GM19043 (cell line): ENCODE results near the gene JAG2.

Experiments used
- ATAC-seq: cut with Tn5 transposase; IDR thresholded peaks from one replicate; pipeline ENCODE4 v1.9.1; 2021; ENCODE audit warnings: low read depth; ENCODE audit not compliant: unreplicated experiment

JAG2 gene

DNA sequence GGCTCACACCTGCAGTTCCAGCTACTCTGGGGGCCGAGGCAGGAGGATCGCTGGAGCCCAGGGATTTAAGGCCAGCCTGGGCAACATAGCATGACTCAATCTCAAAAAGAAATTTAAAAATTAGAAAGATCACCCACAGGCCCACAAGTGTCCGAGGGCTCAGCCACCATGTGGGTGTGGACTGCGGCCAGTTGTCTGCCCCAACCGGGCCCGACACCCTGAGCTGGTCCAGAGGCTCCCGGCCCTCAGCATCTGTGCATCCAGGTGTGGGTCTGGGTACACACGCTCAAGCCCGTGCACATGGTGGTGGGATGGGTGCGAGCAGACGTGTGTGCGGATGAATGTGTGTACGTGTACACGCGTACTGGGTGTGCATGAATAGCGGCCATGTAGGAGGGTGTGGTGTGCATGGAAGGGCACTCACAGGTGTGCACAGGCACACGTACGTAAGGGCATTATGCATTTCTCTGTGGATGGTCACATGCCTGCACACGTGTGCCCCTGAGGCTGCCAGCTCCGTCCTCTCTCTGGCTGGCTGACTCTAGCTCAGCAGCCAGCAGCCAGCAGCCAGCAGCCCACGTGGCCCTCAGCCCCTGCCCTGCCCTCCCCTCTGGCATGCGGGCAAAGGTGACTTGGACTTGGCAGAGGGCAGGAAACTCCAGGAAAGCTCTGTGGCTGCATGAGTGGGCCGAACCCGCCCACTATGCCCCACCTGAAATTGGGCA, 35.8 kb upstream of the JAG2 start:
- ATAC-seq: no peak

DNA sequence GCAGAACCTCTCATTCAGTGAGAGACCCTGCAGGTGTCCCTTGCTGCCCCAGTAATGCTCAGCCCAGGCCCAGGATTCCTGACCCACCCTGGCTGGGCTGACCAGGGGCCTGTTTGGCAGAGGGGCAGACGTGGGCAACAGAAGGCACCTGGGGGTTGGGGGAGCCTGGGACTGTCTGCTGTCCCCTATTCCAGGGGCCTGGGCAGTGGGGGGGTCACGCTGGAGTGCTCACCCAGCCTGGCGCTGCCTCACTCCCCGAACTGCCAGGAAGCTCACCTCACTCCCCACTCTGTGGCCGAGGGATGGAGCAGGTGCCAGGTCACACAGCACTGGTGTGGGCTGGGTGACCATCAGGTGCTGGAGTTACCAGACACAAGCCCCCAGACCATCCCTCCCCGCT, 35.1 kb upstream of the JAG2 start:
- no peak for ATAC-seq

DNA sequence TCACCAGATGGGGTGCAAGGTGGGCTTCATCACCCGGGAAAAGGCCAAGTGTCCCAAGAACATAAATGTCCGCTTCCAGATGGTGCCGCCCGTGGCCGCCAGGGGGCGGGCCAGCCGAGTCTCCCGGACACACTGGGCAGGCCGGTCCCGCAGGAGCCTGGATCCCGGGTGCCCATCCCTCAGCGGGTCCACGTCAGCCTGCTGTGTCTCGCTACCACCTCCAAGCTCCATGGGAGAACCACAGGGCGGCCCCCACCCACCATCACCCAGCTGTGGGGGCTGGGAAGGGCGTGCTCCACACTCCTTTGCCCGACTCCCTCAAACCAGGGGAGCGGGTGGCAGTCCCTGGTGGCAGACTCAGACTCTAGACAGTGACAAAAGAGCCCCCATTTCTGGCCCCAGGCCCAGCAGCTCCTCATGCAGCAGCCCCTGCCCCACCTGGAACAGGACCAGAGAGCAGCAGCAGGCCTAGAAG, 34.5 kb upstream of the JAG2 start:
- ATAC-seq: no peak

DNA sequence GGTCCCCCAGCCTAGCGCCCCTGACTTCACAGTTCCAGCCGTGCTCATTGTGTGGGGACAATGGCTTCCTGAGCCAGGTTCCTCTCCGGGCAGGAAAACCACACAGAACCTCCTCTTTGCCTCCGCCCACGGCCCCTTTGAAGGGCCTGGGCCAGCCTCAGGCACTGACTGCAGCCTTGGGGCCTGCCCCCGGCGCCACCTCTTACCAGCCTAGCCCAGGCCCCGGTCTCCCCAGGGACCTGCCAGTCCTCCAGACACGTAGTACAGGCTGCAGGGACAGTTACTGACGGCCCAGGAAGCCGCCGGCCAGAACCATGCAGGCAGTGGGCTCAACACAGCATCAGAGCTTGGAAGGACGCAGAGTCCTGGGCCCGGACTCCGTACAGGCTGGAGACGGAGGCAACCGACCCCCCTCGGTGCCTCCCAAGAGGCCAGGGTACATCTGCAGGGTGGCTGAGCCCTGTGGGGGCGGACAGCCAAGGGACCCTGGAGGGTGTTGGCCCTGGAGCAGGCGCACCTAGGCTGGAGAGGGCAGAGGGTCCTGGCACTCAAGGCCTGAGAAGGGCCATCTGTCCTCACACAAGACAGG, 33.4 kb upstream of the JAG2 start:
- ATAC-seq: no peak

DNA sequence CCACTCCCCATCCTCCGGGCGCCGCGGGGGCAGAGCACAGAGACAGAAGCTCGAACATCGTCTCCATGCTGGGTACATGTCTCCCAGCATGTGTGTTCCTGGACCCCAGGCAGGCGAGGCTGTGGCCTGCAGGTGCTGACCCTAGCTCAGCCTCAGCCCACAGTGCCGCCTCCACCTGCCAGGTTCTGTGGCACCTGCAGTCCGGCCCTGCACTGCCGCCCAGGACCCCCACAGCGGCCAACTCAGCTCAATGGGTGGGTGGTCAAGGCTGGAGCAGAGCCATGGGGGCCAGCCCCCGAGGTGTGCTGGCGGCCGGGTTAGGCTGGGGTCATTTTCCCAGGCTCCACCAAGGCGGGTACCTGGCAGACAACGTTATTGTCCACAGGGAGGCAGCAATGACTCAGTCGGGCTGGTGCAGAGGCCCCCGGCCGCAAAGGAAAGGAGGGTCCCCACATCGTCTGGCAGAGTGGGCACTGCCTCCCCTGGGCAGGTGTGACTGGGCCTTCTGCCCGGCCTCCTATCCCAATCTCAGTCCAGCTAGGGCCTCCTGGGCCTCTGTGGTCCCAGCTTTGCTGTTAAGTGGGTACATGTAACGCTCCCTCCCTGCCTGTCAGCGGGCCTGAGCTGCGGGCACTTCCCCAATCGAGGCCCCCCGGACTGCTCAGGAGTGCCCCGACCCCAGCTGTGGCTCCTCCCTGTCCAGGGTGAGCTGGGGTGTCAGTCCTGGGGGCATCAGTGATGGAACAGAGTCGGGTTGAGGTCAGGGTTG, 32.8 kb upstream of the JAG2 start:
- ATAC-seq: no peak

DNA sequence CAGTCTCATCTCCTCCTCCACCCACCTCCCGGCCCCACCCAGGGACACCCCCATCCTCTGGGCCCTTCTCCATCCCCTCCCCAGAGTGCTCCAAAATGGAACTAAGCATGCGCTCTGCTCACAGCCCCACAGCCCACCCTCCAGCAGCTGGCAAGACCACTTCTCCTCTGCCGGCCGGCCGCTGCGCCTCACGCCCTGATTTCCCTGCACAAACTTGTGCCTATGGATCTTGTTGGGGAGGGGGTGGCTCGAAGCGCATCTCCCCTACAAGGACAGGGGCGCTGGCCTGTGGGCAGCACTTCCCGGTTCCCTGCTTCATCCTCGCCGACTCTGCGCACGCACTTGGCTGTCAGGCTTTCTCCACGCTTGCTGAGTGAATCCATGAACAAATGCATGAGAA, 32.1 kb upstream of the JAG2 start:
- no peak for ATAC-seq

DNA sequence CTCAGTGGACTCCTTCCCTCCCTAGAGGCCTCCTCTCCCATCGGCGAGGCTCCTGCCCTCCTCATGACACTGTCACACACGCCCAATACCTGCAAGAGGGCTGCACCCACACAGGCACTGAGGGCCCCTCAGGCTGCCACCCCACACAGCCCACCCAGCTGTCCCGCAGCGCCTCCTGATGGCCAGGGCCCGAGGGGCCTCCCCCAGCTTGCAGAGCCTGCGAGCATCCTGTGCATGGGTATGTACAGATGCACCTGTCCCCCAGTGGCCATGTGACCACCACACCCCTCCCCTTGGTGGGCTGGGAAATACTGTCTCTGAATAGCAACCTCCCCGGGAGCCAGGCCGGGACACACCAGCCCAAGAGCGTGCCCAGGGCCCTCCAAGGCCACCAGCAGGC, 31.5 kb upstream of the JAG2 start:
- ATAC-seq: no peak

DNA sequence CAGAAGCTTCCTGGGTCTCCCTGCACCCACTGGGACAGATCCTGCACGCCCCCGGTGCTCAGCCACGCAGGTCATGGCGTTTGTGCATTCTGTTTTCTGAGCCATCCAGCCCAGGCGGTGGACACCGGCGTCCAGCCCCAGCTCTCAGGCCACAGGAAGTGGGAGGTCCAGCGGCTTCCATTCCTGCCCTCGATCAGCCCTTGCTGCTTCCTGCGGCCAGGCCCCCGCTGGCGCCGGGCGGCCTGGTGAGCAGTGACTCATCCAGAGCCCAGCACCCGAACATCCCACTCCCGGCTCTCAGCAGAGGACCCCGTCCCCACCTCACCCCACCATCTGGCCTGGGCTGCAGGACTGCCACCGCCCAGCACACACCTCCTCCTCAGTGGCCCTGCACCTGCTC, 30.5 kb upstream of the JAG2 start:
- ATAC-seq: no peak

DNA sequence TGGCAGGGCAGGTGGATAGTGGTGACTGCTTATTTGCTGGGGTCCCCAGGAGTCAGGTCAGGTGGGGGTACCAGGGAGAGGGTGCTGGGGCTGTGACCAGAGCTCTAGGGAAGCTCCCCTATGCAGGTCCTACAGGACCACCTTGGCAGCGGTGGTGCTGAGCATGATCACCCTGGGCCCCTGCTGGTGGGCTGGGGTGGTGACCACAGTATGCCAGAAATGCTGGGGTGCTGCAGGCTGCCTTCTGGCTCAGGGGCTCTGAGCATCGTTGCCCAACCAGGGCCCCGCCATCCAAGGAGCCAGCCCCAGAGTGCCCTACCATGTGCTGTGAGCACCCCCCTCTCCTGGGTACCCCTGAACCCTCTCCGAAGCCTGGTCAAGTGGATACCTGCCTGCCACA, 30.0 kb upstream of the JAG2 start:
- no peak for ATAC-seq

DNA sequence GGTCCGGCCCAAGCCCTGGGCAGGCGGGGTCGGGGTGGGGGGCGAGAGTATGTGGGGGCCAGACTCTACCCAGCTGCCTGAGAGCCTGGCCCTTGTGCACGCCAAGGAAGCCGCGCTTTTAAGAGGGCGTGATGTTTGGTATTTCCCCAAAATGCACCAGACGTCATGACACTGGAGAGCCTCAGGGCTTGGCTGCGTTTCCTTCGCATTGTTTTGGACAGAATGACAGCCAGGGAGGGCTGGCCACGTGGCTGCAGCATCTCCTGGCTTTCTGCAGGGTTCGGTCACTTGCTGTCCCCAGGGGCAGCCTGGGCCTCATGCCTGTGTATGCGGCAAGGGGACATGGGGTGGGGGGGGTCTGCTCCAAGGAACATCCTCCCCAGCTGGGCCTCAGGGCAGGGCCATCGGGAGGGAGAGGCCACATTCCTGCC, 28.6 kb upstream of the JAG2 start:
- no peak for ATAC-seq

DNA sequence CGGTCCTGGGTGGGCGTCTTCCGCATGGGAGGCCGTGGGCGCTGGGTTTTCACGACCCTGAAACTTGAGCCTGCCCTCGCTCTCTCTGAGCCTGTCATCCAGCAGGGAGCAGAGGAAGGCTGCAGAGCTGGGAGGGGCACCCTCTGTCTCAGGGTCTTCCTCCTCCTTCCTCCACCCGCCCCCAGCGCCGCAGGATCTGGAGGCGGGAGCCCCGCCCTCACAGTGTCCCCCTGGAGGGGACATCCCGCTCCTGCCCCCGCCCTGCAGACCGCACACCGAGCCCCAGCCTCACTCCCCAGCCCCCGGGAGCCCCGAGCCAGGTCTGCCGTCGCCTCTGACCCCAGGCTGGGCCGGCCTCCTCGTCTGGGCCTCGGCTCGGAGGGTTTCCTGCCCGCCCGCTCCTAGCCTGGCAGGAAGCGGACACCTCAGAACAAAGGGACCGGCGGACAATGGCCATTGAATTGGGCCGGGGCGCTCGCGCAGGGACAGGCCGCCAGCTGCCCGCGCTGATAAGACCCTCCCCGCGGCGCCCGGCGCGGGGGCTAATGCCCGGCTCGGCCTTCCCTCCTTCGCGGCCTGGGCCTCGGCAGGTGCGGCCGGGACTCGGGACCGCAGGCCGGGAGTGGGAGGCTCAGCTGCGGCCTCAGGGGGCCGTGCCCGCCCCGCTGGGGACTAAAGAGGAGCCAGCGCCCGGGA, 27.8 kb upstream of the JAG2 start:
- no peak for ATAC-seq

DNA sequence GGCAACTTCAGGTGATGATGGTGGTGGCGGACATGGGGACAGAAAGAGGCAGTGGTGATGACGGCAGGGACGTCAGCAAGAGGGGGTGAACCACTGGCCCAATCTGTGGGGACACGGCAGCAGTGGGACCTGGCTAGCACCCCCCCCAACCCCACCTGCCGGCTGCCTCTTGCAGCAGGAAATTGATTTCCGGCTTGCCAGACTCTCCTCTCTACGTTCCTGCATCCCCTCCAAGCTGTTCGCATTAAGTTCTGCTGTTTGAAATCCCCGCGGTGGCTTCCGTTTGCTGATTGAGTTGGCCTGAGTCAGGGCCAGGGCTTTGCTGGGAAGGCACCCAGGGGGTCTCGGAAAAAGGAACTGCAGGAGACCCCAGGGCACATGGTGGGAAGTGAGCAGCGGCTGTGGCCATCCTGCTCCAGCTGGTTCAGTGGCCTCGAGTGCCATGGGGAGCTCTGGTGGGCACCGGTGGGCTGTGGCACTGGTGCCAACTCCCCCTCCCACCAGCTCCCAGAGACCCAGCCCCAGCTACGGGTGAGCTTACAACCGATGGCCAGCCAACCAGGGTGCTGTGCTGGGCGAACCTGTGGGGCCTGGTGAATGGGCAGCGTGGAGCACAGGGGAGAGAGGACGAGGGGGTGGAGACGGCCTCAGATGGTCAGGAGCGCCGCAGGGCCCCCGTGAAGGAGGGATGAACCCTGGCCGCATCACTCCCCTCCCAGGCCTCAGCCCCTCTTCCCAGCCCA, 27.1 kb upstream of the JAG2 start:
- no peak for ATAC-seq

DNA sequence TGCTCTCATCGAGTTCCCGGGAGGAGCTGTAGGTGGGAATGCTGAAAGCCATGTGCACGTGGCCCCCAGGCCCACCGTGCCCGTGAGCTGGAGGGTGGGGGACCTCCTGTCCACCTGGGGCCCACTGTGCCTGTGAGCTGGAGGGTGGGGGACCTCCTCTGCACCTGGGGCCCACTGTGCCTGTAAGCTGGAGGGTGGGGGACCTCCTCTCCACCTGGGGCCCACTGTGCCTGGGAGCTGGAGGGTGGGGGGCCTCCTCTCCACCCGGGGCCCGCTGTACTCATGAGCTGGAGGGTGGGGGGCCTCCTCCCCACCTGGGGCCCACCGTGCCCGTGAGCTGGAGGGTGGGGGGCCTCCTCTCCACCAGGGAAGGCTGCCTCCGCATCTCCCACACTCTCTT, 26.5 kb upstream of the JAG2 start:
- no peak for ATAC-seq

DNA sequence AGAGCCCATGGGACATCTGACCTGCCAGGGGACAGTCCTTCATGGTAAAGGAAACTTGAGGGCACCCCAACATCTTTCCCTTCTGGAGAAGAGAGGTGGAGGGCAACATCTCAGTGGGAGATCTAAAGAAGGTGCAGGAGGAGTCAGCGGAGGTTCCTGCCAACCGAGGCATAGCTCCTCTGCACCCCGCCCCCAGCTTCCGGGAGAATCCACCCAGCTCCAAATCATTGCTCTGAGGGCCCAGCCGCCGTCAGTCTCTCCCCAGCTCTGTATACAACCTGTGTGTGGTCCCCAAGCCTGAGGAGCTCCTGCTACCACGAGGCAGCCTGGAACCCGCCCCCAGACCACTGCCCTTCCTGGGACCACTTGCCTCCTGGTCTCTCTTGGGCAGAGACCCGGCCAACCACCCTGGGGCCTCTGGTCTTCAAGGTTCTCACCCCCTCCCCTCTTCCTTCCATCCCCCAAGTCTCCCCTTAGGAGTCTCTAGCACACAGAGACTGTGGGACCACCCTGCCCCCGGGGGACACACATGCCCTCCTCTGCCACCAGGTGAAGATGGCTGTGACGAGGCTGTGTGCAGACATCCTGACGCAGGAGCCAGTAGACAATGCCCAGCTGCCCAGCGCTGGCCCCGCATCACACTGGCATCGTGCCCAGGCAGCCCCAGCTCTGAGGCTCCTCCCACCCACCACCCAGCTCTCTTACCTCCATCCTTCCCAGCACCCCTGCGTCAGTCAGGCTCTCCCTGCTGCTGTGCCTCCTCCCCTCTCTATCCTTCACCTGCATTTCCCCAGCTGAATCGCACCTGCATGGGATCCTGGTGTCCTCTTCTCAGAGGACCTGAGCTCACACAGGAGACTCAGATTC, 25.6 kb upstream of the JAG2 start:
- no peak for ATAC-seq

DNA sequence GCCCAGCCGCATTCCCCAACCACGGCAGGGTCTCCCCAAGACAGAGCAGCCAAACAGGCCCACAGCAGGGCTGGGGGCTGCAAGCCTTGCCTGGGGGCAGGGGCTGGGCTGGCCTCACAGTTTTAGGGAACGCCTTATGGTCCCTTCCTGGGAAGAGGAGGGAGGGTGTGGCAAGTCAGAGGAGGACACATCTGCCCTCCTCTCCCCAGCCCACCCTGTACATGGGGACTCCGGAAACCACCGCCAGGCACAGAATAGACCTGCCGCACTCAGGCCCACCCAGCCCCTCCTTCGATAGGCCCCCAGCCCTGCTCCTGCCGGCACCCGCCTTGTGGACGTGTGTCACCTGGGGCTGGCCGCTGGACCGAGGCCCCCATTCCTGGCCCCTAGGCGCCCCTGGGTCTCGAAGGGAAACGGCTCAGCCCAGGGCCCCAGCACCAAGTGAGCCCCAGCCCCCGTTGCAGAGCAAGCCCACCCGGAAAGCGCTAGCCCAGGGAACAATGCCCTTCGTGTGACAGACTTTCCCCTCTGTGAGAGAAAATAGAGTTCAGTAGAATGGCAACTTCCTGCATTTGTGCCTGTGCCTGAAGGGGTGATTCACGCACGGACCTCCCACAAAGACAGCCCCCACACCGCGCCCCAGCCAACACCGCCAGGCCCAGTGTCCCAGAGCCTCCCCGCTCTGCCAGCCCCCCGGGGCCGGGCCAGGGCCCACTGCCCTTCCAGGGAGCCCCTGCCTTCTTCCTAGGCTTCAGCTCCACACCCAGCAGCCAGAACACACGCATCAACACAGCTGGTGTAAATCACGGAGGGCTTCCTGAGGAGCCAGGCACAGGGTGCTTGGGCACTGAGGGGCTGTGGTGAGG, 24.5 kb upstream of the JAG2 start:
- no peak for ATAC-seq

DNA sequence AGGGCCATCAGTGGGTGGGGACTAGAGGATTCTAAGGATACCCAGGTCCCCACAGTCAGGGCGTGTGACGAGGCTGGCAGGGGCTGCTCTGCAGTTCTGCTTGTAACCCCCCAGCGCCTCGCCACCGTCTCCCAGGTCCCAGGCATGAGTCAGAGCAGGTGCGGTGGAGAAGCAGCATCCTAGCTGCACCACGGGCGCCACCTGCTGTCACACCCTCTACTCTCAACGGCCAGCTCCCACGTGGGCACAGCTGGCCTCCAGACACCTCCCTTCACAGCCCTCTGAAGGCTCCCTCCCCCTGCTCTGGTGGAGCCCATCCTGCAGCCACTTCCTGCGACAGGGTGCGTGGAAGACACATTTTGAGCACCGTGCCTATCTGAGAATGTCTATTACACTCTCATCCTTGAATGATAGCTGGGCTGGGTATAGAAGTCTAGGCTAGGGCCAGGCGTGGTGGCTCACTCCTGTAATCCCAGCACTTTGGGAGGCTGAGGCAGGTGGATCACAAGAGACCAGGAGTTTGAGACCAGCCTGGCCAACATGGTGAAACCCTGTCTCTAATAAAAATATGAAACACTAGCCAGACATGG, 19.5 kb upstream of the JAG2 start:
- ATAC-seq: no peak

DNA sequence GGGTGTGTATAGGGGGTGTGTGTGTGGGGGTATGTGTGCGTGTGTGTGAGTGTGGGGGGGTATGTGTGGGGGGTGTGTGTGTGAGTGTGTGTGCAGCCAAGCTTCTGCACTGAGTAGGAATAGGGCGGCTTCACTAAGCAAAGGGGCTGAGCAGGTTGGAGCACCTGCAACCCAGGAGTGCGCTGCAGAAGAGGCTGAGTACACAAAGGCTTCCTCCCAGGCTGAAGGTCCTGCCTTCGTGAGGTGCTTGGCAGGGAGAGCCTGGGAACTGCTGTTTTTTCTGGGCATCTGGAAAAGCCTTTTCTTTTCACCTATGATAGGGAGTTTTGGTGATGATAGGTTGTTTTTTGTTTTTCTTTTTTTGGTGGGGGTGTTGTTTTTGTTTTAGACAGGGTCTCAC, 18.5 kb upstream of the JAG2 start:
- no peak for ATAC-seq

DNA sequence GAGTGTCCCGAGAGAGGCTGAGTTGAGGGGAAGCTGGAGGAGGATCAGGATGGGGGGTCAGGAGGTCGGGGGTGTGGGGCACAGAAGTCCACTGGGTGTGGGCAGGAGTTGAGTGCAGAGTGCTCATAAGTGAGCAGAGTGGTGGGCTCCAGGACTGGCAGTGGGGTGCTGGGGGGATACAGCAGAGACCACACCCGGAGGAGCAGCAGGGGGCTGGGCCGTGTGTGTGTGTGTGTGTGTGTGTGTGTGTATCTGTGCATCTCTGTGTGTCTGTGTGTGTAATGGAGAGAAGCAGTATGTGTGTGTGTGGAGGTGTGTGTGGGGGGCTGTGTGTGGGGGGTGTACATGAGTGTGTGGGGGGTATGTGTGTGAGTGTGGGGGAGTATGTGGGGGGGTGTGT, 17.4 kb upstream of the JAG2 start:
- ATAC-seq: no peak
